A549 (cell line): ENCODE data around the gene CMKLR1. TPM values are rescaled to one million over a fixed set of nuclear protein-coding genes. Genes with fewer than 3 reads are reported as not detected.

Source experiments
- ATAC-seq, 2 experiments: fragments of 200-7000 bp in 1 of 2; fragments of >200 bp in 1 of 2; cut with Nextera tagmentation in 1 of 2; cut with Tn5 transposase in 1 of 2; 3 replicates each; pipeline versions ENCODE4 v1.8.0 to v1.9.1; 2018 to 2020; ENCODE audit warnings: mild to moderate bottlenecking in 1 of 2, moderate library complexity in 1 of 2
- CTCF ChIA-PET: fragments of 300-600 bp; sonication (Branson Sonifier 250); formaldehyde crosslinking; extraction: SDS; loops from one replicate; lab custom pipeline; 2021; ENCODE audit warnings: antibody characterized with exemption, inconsistent platforms; lab: Yijun Ruan, JAX
- POLR2A ChIA-PET: fragments of 350-600 bp; formaldehyde crosslinking; extraction: SDS; loops from one replicate; lab custom pipeline; 2021; ENCODE audit warnings: antibody characterized with exemption, inconsistent platforms; lab: Yijun Ruan, JAX
- DNase-seq, 2 experiments: peaks; one replicate each; pipeline versions ENCODE4 v3.0.0 to v3.0.0-alpha.2; 2011 to 2016; ENCODE audit warnings: low read depth in 1 of 2, low spot score in 1 of 2
- FAIRE-seq: peaks from 2 replicates; lab custom pipeline; 2011; peaks lifted over from hg19 to GRCh38; lab: Jason Lieb, UNC
- H3K27ac ChIP-seq, 2 experiments: fragments of >200 bp; sonication (Bioruptor Twin); formaldehyde crosslinking; 3 replicates each; pipeline ENCODE4 v1.5.1; 2016 to 2017
- H3K4me1 ChIP-seq: fragments of >200 bp; sonication (Bioruptor Twin); formaldehyde crosslinking; 3 replicates; pipeline ENCODE4 v1.6.1; 2016
- H3K4me2 ChIP-seq: fragments of >200 bp; sonication (Bioruptor Twin); formaldehyde crosslinking; 3 replicates; pipeline ENCODE4 v1.6.1; 2016
- H3K4me3 ChIP-seq: fragments of >200 bp; sonication (Bioruptor Twin); formaldehyde crosslinking; 3 replicates; pipeline ENCODE4 v1.5.1; 2016
- H3K9me3 ChIP-seq: fragments of >200 bp; sonication (Bioruptor Twin); formaldehyde crosslinking; 3 replicates; pipeline ENCODE4 v1.6.1; 2016
- CBX8 ChIP-seq: fragments of 200-600 bp; sonication (generic); IDR thresholded peaks from 2 replicates; pipeline ENCODE4 v1.6.1; 2016
- CHD4 ChIP-seq: fragments of 200-600 bp; sonication (generic); IDR thresholded peaks from 2 replicates; pipeline ENCODE4 v1.6.1; 2016; ENCODE audit warnings: antibody characterized with exemption, mild to moderate bottlenecking, borderline replicate concordance
- EHF ChIP-seq: fragments of 250-450 bp; sonication (Bioruptor Pico); IDR thresholded peaks from 2 replicates; pipeline ENCODE4 v1.5.0; 2020; ENCODE audit warnings: mild to moderate bottlenecking
- EHMT2 ChIP-seq: fragments of 200-600 bp; sonication (generic); IDR thresholded peaks from 2 replicates; pipeline ENCODE4 v1.6.1; 2016; ENCODE audit warnings: antibody characterized with exemption, low read depth, mild to moderate bottlenecking, moderate library complexity
- EP300 ChIP-seq, 2 experiments: fragments of >200 bp; sonication (Bioruptor Twin); formaldehyde crosslinking; IDR thresholded peaks; 2 replicates in 1 of 2; 3 replicates in 1 of 2; pipeline ENCODE4 v1.6.1; 2016 to 2017
- GATA3 ChIP-seq: IDR thresholded peaks from 2 replicates; pipeline ENCODE4 v1.6.1; 2012; ENCODE audit warnings: borderline replicate concordance
- HEYL ChIP-seq: fragments of 250-450 bp; sonication (Bioruptor Pico); IDR thresholded peaks from 2 replicates; pipeline ENCODE4 v1.8.0; 2021; ENCODE audit warnings: mild to moderate bottlenecking, moderate library complexity
- HOXB13 ChIP-seq: fragments of 250-450 bp; sonication (Bioruptor Pico); IDR thresholded peaks from 2 replicates; pipeline ENCODE4 v1.5.0; 2020; ENCODE audit warnings: low read depth, mild to moderate bottlenecking, moderate library complexity
- HOXB5 ChIP-seq: fragments of 250-450 bp; sonication (Bioruptor Pico); IDR thresholded peaks from 2 replicates; pipeline ENCODE4 v1.5.0; 2020; ENCODE audit warnings: mild to moderate bottlenecking, moderate library complexity
- JUN ChIP-seq, 2 experiments: fragments of >200 bp; sonication (Bioruptor Twin); formaldehyde crosslinking; IDR thresholded peaks; 2 replicates in 1 of 2; 3 replicates in 1 of 2; pipeline ENCODE4 v1.6.1; 2016 to 2017
- JUNB ChIP-seq: fragments of >200 bp; sonication (Bioruptor Twin); formaldehyde crosslinking; IDR thresholded peaks from 2 replicates; pipeline ENCODE4 v1.6.1; 2016
- MAFK ChIP-seq: fragments of 450-650 bp; IDR thresholded peaks from 2 replicates; pipeline ENCODE4 v1.6.1; 2014; ENCODE audit not compliant: partially characterized antibody
- NFE2L2 ChIP-seq: fragments of 150-350 bp; conservative IDR thresholded peaks from 2 replicates; pipeline ENCODE4 v1.6.1; 2014; ENCODE audit warnings: low read length
- NR3C1 ChIP-seq: fragments of >200 bp; sonication (Bioruptor Twin); formaldehyde crosslinking; IDR thresholded peaks from 3 replicates; pipeline ENCODE4 v1.6.1; 2017
- POLR2A ChIP-seq: IDR thresholded peaks from 2 replicates; pipeline ENCODE4 v1.6.1; 2012; ENCODE audit warnings: mild to moderate bottlenecking, low read length
- RCOR1 ChIP-seq: fragments of 150-350 bp; IDR thresholded peaks from 2 replicates; pipeline ENCODE4 v1.6.1; 2014; ENCODE audit warnings: antibody characterized with exemption, low read length, low read depth
- RFX5 ChIP-seq: fragments of 450-650 bp; IDR thresholded peaks from 2 replicates; pipeline ENCODE4 v1.7.1; 2014; ENCODE audit warnings: antibody characterized with exemption, mild to moderate bottlenecking, moderate library complexity
- SREBF2 ChIP-seq: fragments of 450-650 bp; IDR thresholded peaks from 2 replicates; pipeline ENCODE4 v1.6.1; 2014; ENCODE audit warnings: mild to moderate bottlenecking, moderate library complexity
- TFCP2L1 ChIP-seq: fragments of 250-450 bp; sonication (Bioruptor Pico); IDR thresholded peaks from 2 replicates; pipeline ENCODE4 v1.5.0; 2021; ENCODE audit warnings: mild to moderate bottlenecking
- ZNF302 ChIP-seq: fragments of 250-450 bp; sonication (Bioruptor Pico); IDR thresholded peaks from 2 replicates; pipeline ENCODE4 v1.9.0; 2021; ENCODE audit warnings: inconsistent platforms, mild to moderate bottlenecking, moderate library complexity
- WGBS: methylation state at CpG from one replicate; pipeline ENCODE4 v1.1.6; 2017; ENCODE audit errors: missing lambda C conversion rate; 5-methylcytosine and 5-hydroxymethylcytosine counted together
- polyA plus RNA-seq, 4 experiments: library from polyadenylated mRNA; depleted of rRNA in 3 of 4; stranded (reverse); fragments of >200 nt; fragmentation: RNase III in 1 of 4; extraction: RNeasy Plus Mini Kit Qiagen cat#74134 plus additional on column Dnase treatment in 1 of 4; gene quantifications; 2 replicates in 3 of 4; 3 replicates in 1 of 4; pipeline ENCODE4 v1.2.3, GENCODE V29; 2011 to 2017
- TF ChIP-seq, protein P1 (sequence below): fragments of >200 bp; sonication (Bioruptor Twin); formaldehyde crosslinking; IDR thresholded peaks from 3 replicates; pipeline ENCODE4 v1.5.1; 2016
- TF ChIP-seq, protein P2 (sequence below): fragments of 150-350 bp; IDR thresholded peaks from 2 replicates; pipeline ENCODE4 v1.6.1; 2014; ENCODE audit warnings: low read depth, mild to moderate bottlenecking, low read length
- TF ChIP-seq, protein P3 (sequence below): IDR thresholded peaks from 2 replicates; pipeline ENCODE4 v1.6.1; 2012; ENCODE audit warnings: low read depth, borderline replicate concordance
- TF ChIP-seq, protein P4 (sequence below): fragments of 250-450 bp; sonication (Bioruptor Pico); IDR thresholded peaks from 2 replicates; pipeline ENCODE4 v1.5.0; 2021; ENCODE audit warnings: mild to moderate bottlenecking, moderate library complexity, borderline replicate concordance
- TF ChIP-seq, protein P5 (sequence below): fragments of 250-450 bp; sonication (Bioruptor Pico); IDR thresholded peaks from 2 replicates; pipeline ENCODE4 v1.5.0; 2020; ENCODE audit warnings: low read depth, mild to moderate bottlenecking, moderate library complexity
- TF ChIP-seq, protein P6 (sequence below): IDR thresholded peaks from 2 replicates; pipeline ENCODE4 v1.6.1; 2012
- TF ChIP-seq, protein P7 (sequence below): fragments of >200 bp; sonication (Bioruptor Twin); formaldehyde crosslinking; IDR thresholded peaks from 3 replicates; pipeline ENCODE4 v1.6.1; 2016
- TF ChIP-seq, protein P8 (sequence below): IDR thresholded peaks from 2 replicates; pipeline ENCODE4 v1.6.1; 2012

CMKLR1 gene
- polyA plus RNA-seq, 2 of the 4 experiments (the other 2 are of a cell fraction) = not detected

DNA sequence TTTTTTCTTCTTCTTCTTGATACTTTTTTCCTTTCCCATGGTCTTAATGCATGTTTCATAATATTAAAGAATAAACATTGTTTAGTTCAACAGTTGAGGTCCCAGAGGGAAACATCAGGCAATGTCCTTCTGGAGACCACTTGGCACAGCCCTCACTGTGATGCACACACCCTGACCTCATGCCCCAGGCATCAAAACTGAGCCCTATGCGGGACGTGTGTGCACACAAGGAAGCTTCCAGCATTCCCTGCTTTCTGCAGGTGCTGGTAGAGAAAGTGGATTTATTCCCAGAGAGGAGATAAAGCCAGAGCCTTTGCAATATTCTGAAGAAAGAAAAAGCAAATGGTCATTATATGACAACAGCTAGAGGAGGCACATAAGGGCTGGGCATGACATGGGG is 16.0 kb upstream of the CMKLR1 start:
- 59% methylated on average over 2 of the region's 2 CpGs for WGBS
- Histone ChIP-seq H3K4me3 (no peak overlapping the region), H3K9me3 (no peaks in the 10 kb centered on the region), H3K4me1 (no peaks in the 10 kb centered on the region), H3K27ac (no peak overlapping the region), H3K4me2 (no peak overlapping the region)
- POLR2A ChIA-PET = no interaction called here
- TF ChIP-seq ZNF302 (CRISPR knock-in tag) = no peak
- TF ChIP-seq, protein P1, sequence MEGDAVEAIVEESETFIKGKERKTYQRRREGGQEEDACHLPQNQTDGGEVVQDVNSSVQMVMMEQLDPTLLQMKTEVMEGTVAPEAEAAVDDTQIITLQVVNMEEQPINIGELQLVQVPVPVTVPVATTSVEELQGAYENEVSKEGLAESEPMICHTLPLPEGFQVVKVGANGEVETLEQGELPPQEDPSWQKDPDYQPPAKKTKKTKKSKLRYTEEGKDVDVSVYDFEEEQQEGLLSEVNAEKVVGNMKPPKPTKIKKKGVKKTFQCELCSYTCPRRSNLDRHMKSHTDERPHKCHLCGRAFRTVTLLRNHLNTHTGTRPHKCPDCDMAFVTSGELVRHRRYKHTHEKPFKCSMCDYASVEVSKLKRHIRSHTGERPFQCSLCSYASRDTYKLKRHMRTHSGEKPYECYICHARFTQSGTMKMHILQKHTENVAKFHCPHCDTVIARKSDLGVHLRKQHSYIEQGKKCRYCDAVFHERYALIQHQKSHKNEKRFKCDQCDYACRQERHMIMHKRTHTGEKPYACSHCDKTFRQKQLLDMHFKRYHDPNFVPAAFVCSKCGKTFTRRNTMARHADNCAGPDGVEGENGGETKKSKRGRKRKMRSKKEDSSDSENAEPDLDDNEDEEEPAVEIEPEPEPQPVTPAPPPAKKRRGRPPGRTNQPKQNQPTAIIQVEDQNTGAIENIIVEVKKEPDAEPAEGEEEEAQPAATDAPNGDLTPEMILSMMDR = no peak
- TF ChIP-seq POLR2A = no peak
- no peak for TF ChIP-seq SREBF2
- TF ChIP-seq, protein P2, sequence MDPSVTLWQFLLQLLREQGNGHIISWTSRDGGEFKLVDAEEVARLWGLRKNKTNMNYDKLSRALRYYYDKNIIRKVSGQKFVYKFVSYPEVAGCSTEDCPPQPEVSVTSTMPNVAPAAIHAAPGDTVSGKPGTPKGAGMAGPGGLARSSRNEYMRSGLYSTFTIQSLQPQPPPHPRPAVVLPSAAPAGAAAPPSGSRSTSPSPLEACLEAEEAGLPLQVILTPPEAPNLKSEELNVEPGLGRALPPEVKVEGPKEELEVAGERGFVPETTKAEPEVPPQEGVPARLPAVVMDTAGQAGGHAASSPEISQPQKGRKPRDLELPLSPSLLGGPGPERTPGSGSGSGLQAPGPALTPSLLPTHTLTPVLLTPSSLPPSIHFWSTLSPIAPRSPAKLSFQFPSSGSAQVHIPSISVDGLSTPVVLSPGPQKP = no peak
- no peak for TF ChIP-seq JUNB
- no peak for TF ChIP-seq MAFK
- no peak for TF ChIP-seq EHMT2
- TF ChIP-seq NFE2L2 = no peak
- no peak for TF ChIP-seq CHD4
- no peak for TF ChIP-seq RCOR1
- TF ChIP-seq HOXB13 (CRISPR knock-in tag) = no peak
- TF ChIP-seq, protein P3, sequence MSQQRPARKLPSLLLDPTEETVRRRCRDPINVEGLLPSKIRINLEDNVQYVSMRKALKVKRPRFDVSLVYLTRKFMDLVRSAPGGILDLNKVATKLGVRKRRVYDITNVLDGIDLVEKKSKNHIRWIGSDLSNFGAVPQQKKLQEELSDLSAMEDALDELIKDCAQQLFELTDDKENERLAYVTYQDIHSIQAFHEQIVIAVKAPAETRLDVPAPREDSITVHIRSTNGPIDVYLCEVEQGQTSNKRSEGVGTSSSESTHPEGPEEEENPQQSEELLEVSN = no peak
- ATAC-seq (no peak), FAIRE-seq (no peak), DNase-seq (no peak)
- CTCF ChIA-PET = no interaction called here

DNA sequence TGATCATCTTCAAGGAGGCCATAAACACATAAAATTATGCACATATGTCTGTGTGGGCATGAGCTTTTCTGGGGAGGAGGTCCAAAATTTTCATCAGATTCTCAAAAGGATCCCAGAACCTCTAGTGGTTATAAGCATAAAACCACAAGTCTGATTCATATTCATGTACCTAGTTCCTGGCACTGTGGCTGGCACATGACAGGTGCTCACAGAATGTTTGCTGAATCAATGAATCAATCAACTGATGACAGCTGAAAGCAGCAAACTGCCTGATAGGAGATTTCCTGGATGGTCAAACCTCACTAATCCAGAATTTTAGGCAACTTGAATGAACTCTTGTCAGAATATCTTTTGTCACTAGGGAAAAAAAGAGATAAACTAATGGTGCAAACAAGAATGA is 13.5 kb upstream of the CMKLR1 start:
- no peak for FAIRE-seq
- Histone ChIP-seq H3K27ac (no peak overlapping the region), H3K9me3 (no peaks in the 10 kb centered on the region)
- no peak for ATAC-seq
- ChIA-PET CTCF (no interaction called here), POLR2A (no interaction called here)
- DNase-seq = no peak
- TF ChIP-seq JUN (IDR thresholded peaks at IDR 0.05) = no peak
- TF ChIP-seq RFX5 = no peak
- TF ChIP-seq, protein P1 = no peak
- no peak for TF ChIP-seq HOXB5 (CRISPR knock-in tag)
- no peak for TF ChIP-seq CBX8
- TF ChIP-seq NR3C1 = no peak
- TF ChIP-seq, protein P4, sequence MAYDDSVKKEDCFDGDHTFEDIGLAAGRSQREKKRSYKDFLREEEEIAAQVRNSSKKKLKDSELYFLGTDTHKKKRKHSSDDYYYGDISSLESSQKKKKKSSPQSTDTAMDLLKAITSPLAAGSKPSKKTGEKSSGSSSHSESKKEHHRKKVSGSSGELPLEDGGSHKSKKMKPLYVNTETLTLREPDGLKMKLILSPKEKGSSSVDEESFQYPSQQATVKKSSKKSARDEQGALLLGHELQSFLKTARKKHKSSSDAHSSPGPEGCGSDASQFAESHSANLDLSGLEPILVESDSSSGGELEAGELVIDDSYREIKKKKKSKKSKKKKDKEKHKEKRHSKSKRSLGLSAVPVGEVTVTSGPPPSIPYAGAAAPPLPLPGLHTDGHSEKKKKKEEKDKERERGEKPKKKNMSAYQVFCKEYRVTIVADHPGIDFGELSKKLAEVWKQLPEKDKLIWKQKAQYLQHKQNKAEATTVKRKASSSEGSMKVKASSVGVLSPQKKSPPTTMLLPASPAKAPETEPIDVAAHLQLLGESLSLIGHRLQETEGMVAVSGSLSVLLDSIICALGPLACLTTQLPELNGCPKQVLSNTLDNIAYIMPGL = no peak
- TF ChIP-seq, protein P5, sequence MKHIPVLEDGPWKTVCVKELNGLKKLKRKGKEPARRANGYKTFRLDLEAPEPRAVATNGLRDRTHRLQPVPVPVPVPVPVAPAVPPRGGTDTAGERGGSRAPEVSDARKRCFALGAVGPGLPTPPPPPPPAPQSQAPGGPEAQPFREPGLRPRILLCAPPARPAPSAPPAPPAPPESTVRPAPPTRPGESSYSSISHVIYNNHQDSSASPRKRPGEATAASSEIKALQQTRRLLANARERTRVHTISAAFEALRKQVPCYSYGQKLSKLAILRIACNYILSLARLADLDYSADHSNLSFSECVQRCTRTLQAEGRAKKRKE (CRISPR knock-in tag) = no peak
- TF ChIP-seq, protein P6, sequence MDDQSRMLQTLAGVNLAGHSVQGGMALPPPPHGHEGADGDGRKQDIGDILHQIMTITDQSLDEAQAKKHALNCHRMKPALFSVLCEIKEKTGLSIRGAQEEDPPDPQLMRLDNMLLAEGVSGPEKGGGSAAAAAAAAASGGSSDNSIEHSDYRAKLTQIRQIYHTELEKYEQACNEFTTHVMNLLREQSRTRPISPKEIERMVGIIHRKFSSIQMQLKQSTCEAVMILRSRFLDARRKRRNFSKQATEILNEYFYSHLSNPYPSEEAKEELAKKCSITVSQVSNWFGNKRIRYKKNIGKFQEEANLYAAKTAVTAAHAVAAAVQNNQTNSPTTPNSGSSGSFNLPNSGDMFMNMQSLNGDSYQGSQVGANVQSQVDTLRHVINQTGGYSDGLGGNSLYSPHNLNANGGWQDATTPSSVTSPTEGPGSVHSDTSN = no peak
- TF ChIP-seq EHF (CRISPR knock-in tag) = no peak
- TF ChIP-seq GATA3 = no peak
- TF ChIP-seq, protein P3 = no peak
- TF ChIP-seq HEYL (CRISPR knock-in tag) = no peak
- no peak for TF ChIP-seq TFCP2L1 (CRISPR knock-in tag)
- no peak for TF ChIP-seq EHMT2
- TF ChIP-seq, protein P7, sequence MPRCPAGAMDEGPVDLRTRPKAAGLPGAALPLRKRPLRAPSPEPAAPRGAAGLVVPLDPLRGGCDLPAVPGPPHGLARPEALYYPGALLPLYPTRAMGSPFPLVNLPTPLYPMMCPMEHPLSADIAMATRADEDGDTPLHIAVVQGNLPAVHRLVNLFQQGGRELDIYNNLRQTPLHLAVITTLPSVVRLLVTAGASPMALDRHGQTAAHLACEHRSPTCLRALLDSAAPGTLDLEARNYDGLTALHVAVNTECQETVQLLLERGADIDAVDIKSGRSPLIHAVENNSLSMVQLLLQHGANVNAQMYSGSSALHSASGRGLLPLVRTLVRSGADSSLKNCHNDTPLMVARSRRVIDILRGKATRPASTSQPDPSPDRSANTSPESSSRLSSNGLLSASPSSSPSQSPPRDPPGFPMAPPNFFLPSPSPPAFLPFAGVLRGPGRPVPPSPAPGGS = no peak
- no peak for TF ChIP-seq EP300 (IDR thresholded peaks at IDR 0.05)
- TF ChIP-seq, protein P8, sequence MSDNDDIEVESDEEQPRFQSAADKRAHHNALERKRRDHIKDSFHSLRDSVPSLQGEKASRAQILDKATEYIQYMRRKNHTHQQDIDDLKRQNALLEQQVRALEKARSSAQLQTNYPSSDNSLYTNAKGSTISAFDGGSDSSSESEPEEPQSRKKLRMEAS = no peak
- TF ChIP-seq, all 56 proteins: peak for 0
- Histone ChIP-seq H3K4me3 (no peak overlapping the region), H3K4me1 (no peaks in the 10 kb centered on the region), H3K4me2 (no peak overlapping the region)
